Placental pericyte (primary cell): ENCODE results near the gene TFPI. TPM values are rescaled to one million over a fixed set of nuclear protein-coding genes. Genes with fewer than 3 reads are reported as not detected.

Experiments
- small RNA-seq: library from RNA; depleted of rRNA; stranded (forward); fragments of <200 nt; gene quantifications from one replicate; pipeline ENCODE3, GENCODE V24; 2012; ENCODE audit warnings: low replicate concordance
- total RNA-seq: library from RNA; depleted of rRNA; stranded (reverse); fragments of >200 nt; gene quantifications from 2 replicates; pipeline ENCODE4 v1.2.3, GENCODE V29; 2012

The TFPI gene
- total RNA-seq: 202 and 239 TPM in 2 replicates

DNA sequence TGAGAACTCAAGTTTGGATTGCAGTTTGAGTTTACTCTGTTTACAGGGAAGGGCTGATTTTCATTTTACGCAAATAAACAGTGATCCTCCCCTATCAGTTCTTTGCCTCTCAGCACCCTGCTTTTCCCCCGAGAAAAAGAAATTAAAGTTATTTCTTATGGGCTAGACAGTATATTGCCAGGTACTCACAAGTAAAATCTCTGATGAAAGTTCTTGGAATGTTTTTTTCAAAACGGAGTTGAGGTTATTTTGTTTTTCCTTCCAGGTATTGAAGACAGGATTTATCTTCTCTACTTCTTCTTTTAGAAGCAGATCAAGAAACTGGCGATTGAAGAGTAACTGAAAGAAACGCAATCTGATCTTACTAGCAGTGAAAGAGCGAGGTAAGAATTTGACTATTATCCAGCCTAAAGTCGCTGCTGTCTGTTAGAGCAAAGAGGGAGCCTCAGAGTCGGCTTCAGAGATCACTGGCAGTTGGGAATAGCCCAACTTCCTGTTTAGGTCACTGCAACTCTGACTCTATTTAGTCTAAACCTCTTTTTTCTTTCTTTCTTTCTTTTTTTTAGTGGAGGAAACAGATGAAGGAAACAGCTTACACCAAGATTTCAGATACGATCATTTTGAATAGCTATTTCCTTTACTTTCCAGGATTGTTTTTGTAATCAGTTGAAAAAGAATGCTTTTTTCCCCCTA lies at the start of gene TFPI:
TFPI (minus strand) TSS at position 425 of the 693 bp plus-strand sequence. CDS start 50,667 bp downstream, outside the sequence.

Small RNA genes within 50 kb of the gene (small RNA-seq; reads per million reads assigned to genes)
- gene GAPDHP59: not detected

Other genes with a start within 250 kb of the TFPI start
- gene CALCRL, start 106.2 kb downstream of the TFPI start, total RNA-seq: 0.22 and 2.9 TPM in 2 replicates